GM23338 (cell line): ENCODE results near the gene MAD1L1. TPM values are rescaled to one million over a fixed set of nuclear protein-coding genes. Genes with fewer than 3 reads are reported as not detected.

Experiments used
- ATAC-seq: fragments of 200-7000 bp; cut with Tn5 transposase; 3 replicates; pipeline ENCODE4 v1.9.1; 2020
- DNase-seq: peaks from one replicate; pipeline ENCODE4 v3.0.0-alpha.2; 2015; ENCODE audit warnings: low spot score
- H2AFZ ChIP-seq: fragments of 200-600 bp; sonication (generic); 2 replicates; pipeline ENCODE4 v1.8.0; 2016; ENCODE audit warnings: antibody characterized with exemption, mild to moderate bottlenecking, moderate library complexity
- H3F3A ChIP-seq: fragments of 200-600 bp; sonication (generic); replicated peaks from 2 replicates; pipeline ENCODE4 v1.8.0; 2017; ENCODE audit warnings: antibody characterized with exemption, mixed run types, low read depth
- H3K27ac ChIP-seq: fragments of 200-600 bp; sonication (generic); 2 replicates; pipeline ENCODE4 v1.6.1; 2016; ENCODE audit warnings: low read depth
- H3K27me3 ChIP-seq: fragments of 200-600 bp; sonication (generic); 2 replicates; pipeline ENCODE4 v1.8.0; 2016; ENCODE audit warnings: mild to moderate bottlenecking, mixed run types, moderate library complexity; ENCODE audit not compliant: insufficient read depth
- H3K36me3 ChIP-seq: fragments of 200-600 bp; sonication (generic); 2 replicates; pipeline ENCODE4 v1.8.0; 2016; ENCODE audit warnings: mild to moderate bottlenecking; ENCODE audit not compliant: insufficient read depth
- H3K4me1 ChIP-seq: fragments of 200-600 bp; sonication (generic); 2 replicates; pipeline ENCODE4 v1.8.0; 2016; ENCODE audit warnings: mild to moderate bottlenecking, moderate library complexity; ENCODE audit not compliant: insufficient read depth
- H3K4me2 ChIP-seq: fragments of 200-600 bp; sonication (generic); 2 replicates; pipeline ENCODE4 v1.7.1; 2017; ENCODE audit warnings: mixed run types
- H3K4me3 ChIP-seq: fragments of 200-600 bp; sonication (generic); 2 replicates; pipeline ENCODE4 v1.6.1; 2016; ENCODE audit warnings: mixed run types
- H3K79me2 ChIP-seq: fragments of 200-600 bp; sonication (generic); replicated peaks from 2 replicates; pipeline ENCODE4 v1.8.0; 2017; ENCODE audit warnings: mild to moderate bottlenecking; ENCODE audit not compliant: insufficient read depth
- H3K9me2 ChIP-seq: fragments of 200-600 bp; sonication (generic); 2 replicates; pipeline ENCODE4 v1.8.0; 2017; ENCODE audit not compliant: insufficient read depth
- H4K20me1 ChIP-seq: fragments of 200-600 bp; sonication (generic); replicated peaks from 2 replicates; pipeline ENCODE4 v1.8.0; 2017; ENCODE audit warnings: mild to moderate bottlenecking; ENCODE audit not compliant: insufficient read depth
- H3K27ac Mint-ChIP-seq: 2 replicates; pipeline ENCODE4 v1.8.0; 2020; ENCODE audit warnings: inconsistent platforms, mild to moderate bottlenecking, moderate library complexity, mixed read lengths
- H3K27me3 Mint-ChIP-seq: 3 replicates; pipeline ENCODE4 v1.8.0; 2022; ENCODE audit warnings: low read depth, mild to moderate bottlenecking, moderate library complexity, mixed read lengths, inconsistent platforms; ENCODE audit not compliant: insufficient read depth, poor library complexity
- H3K36me3 Mint-ChIP-seq: 3 replicates; pipeline ENCODE4 v1.8.0; 2021; ENCODE audit warnings: low read depth, mild to moderate bottlenecking, inconsistent platforms, moderate library complexity, mixed read lengths
- H3K4me1 Mint-ChIP-seq: 3 replicates; pipeline ENCODE4 v1.8.0; 2020; ENCODE audit warnings: mild to moderate bottlenecking, inconsistent platforms, mixed read lengths
- H3K4me3 Mint-ChIP-seq: 3 replicates; pipeline ENCODE4 v1.8.0; 2021; ENCODE audit warnings: moderate library complexity, mild to moderate bottlenecking, inconsistent platforms, mixed read lengths
- H3K9me3 Mint-ChIP-seq: 3 replicates; pipeline ENCODE4 v1.8.0; 2020; ENCODE audit warnings: moderate library complexity, mild to moderate bottlenecking, inconsistent platforms, mixed read lengths
- CREB1 ChIP-seq: fragments of 250-450 bp; sonication (Bioruptor Pico); IDR thresholded peaks from 2 replicates; pipeline ENCODE4 v1.5.0; 2020; ENCODE audit warnings: low read depth, mild to moderate bottlenecking, moderate library complexity
- CTCF ChIP-seq, 2 experiments: fragments of 200-600 bp in 1 of 2; sonication (generic) in 1 of 2; conservative IDR thresholded peaks; 2 replicates each; pipeline versions ENCODE4 v1.5.1 to v1.6.1; 2016 to 2017; ENCODE audit warnings: antibody characterized with exemption in 2 of 2, low read depth in 2 of 2, mild to moderate bottlenecking in 2 of 2, moderate library complexity in 1 of 2
- ETS1 ChIP-seq: IDR thresholded peaks from 2 replicates; pipeline ENCODE4 v1.6.1; 2016; ENCODE audit warnings: antibody characterized with exemption
- EZH2 ChIP-seq: fragments of 200-600 bp; sonication (generic); IDR thresholded peaks from one replicate; pipeline ENCODE4 v1.8.0; 2017; ENCODE audit warnings: antibody characterized with exemption, mild to moderate bottlenecking, low read depth; ENCODE audit not compliant: unreplicated experiment
- EZH2phosphoT487 ChIP-seq: fragments of 200-600 bp; sonication (generic); IDR thresholded peaks from one replicate; pipeline ENCODE4 v1.8.1; 2018; ENCODE audit warnings: antibody characterized with exemption; ENCODE audit not compliant: unreplicated experiment
- JUNB ChIP-seq: IDR thresholded peaks from one replicate; pipeline ENCODE4 v1.6.1; 2016; ENCODE audit warnings: antibody characterized with exemption; ENCODE audit not compliant: unreplicated experiment
- NANOG ChIP-seq: IDR thresholded peaks from 2 replicates; pipeline ENCODE4 v1.6.1; 2016; ENCODE audit warnings: antibody characterized with exemption, borderline replicate concordance
- POLR2AphosphoS5 ChIP-seq: IDR thresholded peaks from 2 replicates; pipeline ENCODE4 v1.6.1; 2016; ENCODE audit warnings: antibody characterized with exemption, low read depth
- REST ChIP-seq: IDR thresholded peaks from one replicate; pipeline ENCODE4 v1.6.1; 2018; ENCODE audit warnings: antibody characterized with exemption; ENCODE audit not compliant: unreplicated experiment
- STAT1 ChIP-seq: IDR thresholded peaks from one replicate; pipeline ENCODE4 v1.6.1; 2016; ENCODE audit warnings: antibody characterized with exemption; ENCODE audit not compliant: unreplicated experiment
- ZNF114 ChIP-seq: fragments of 250-450 bp; sonication (Bioruptor Pico); IDR thresholded peaks from 2 replicates; pipeline ENCODE4 v1.5.0; 2020; ENCODE audit warnings: mild to moderate bottlenecking, moderate library complexity
- ZNF331 ChIP-seq: fragments of 250-450 bp; sonication (Bioruptor Pico); IDR thresholded peaks from 2 replicates; pipeline ENCODE4 v1.5.0; 2020; ENCODE audit warnings: low read depth, mild to moderate bottlenecking, moderate library complexity
- ZNF462 ChIP-seq: fragments of 250-450 bp; sonication (Bioruptor Pico); IDR thresholded peaks from 2 replicates; pipeline ENCODE4 v1.5.0; 2020; ENCODE audit warnings: mild to moderate bottlenecking, moderate library complexity
- polyA plus RNA-seq: library from polyadenylated mRNA; unstranded; fragments of >200 nt; fragmentation: Nextera tagmentation; extraction: Ambion mirVana; gene quantifications from 2 replicates; pipeline ENCODE4 v1.2.1, GENCODE V29; 2016
- total RNA-seq: library from RNA; depleted of rRNA; stranded (reverse); fragments of >200 nt; shearing (Covaris generic); gene quantifications from 2 replicates; pipeline ENCODE4 v1.2.3, GENCODE V29; 2014

MAD1L1 gene
- total and polyA plus RNA-seq, 2 experiments from 2014 or later: 40.3 to 59.3 TPM

GRCh38 chr7:2175091-2175490, 57.7 kb downstream of the MAD1L1 start:
- no peak overlapping the region for H3K27ac ChIP-seq
- 0 out of 2 replicates have a peak, but pooled peaks cover 3% of the 10 kb centered on the region for H3K79me2 ChIP-seq
- TF ChIP-seq ZNF114: no peak
- no peak for TF ChIP-seq ZNF331 (CRISPR knock-in tag)
- no peak for TF ChIP-seq EZH2phosphoT487
- TF ChIP-seq ETS1: no peak
- no peak for TF ChIP-seq REST
- no peak for TF ChIP-seq NANOG
- TF ChIP-seq CTCF (conservative IDR thresholded peaks at IDR 0.05; ENCODE audit: low read depth in 2 of 2): no peak
- TF ChIP-seq ZNF462 (CRISPR knock-in tag): no peak
- no peak for TF ChIP-seq EZH2
- TF ChIP-seq JUNB: no peak
- TF ChIP-seq POLR2AphosphoS5: no peak
- TF ChIP-seq STAT1: no peak
- no peak for TF ChIP-seq CREB1
- Mint-ChIP-seq H3K4me3 (no peak overlapping the region), H3K4me1 (peaks cover 15% of the 10 kb centered on the region), H3K27me3 (peaks cover 9% of the 10 kb centered on the region), H3K27ac (peak overlapping the region; percentile 51), H3K36me3 (peaks cover 15% of the 10 kb centered on the region; the same call in 2 of the 3 replicates), H3K9me3 (no peaks in the 10 kb centered on the region)
- no peaks in the 10 kb centered on the region for H3K4me1 ChIP-seq
- ATAC-seq (peak; percentile 14; the same call in 1 of the 3 replicates), DNase-seq (no peak)
- no peak overlapping the region for H2AFZ ChIP-seq
- H3K4me3 ChIP-seq: no peak overlapping the region
- H3K4me2 ChIP-seq: no peak overlapping the region
- H3F3A ChIP-seq: no peaks in the 10 kb centered on the region
- H3K36me3 ChIP-seq: no peaks in the 10 kb centered on the region
- no peaks in the 10 kb centered on the region for H4K20me1 ChIP-seq
- no peaks in the 10 kb centered on the region for H3K9me2 ChIP-seq
- H3K27me3 ChIP-seq: no peaks in the 10 kb centered on the region
